DMS114 treated with DMSO at 0.1 percent for 48 hours (cell line): ENCODE results near the gene TMSB15C.
"Not testable (repeated sequence)": the region's sequence is repeated elsewhere in the genome, so short reads cannot be mapped to it uniquely, and the experiment has no call there.

ENCODE experiments used
- DNase-seq: peaks from one replicate; lab custom pipeline; 2025; ENCODE audit not compliant: unreplicated experiment; lab: John Stamatoyannopoulos, UW

Gene TMSB15C

DNA sequence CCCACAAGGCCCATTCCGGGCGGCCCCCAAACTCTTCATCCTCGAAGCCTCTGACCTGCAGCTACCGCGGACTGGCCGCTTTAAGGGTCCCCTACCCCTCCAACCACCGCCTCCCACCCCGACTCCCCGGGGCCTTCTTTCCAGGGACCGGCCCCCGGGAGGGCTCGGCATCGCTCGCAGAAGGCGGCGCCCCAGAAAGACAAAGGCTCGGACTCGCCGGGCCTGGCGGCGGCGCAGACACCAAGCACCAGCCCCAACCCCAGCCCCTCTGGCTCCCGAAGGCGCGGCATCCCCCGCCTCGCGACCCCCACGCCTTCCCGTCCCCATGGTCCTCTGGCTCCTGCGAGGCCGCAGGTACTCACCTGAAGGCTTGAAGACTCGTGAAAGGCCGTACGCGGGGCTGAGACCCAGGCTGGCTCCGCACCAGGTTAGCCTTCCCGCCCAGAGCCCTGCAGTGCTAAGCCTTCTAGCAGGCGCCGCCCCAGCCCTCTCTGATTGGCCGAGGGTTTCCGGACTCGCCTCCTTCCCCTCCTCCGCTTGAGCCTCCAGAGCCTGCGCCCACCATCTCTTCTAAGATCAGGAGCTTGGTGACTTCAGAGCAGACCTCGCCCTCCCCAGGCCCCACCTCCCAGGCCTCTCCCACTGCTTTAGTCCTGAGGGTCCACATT, at the start of gene TMSB15C:
TMSB15C (minus strand) TSS at position 459 of the 668 bp plus-strand sequence.
- DNase-seq, result not testable (repeated sequence)

DNA sequence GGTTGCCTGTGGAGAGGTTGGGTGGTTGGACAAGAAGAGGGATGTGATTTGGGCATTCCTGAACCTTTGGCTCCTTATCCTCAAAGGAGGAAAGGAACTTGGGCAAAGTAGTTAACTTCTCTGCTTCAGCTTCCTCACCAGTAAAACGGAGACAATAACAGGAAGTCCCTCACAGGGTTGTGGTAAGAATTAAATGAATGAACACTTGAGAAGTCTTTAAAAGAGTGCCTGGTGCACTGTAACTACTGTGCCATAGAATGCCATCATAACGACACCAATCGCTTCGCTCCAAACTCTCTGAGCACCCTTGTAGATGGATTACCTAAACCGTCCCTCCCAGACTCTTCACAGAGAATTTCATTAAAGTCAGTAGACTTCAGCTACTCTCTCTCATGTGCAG, 46.8 kb upstream of the TMSB15C start:
- DNase-seq, result no peak

DNA sequence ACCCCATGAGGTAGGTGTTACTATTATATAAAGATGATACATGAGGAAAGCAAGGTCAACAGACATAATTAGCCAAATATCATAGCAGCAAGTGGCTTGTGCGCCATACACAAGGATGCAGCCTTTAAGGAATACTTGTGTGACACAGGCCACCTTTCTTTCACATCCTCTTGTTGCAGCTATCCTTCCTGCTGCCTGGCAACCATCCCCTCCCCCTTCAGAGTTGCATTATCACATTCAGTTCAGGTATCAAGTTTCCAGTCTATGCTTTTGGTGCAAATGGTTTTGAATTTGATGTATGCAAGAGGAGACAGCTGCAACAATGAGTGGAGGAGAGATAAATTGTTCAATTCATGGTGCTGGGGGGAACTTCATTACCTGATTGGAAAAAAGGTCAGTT, 42.7 kb upstream of the TMSB15C start:
- DNase-seq, result no peak

DNA sequence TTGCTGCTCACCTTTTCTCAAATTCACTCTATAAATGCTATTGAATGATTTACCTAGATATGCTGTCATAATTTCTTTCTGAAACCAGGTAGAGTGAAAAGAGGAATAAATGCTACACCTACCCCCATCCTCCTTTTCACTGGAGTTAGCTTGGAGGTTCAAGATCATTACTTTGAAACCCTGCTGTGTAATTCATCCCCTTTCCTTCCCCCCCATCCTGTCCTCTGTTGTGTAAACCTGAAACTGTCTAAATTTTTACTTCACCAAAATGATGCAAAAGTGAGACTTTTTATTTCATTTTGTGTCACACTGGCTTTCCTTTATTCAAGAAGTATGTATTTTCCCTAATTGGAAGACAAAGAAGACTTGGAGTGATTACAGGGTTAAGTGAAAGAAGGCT, 41.7 kb upstream of the TMSB15C start:
- no peak for DNase-seq

DNA sequence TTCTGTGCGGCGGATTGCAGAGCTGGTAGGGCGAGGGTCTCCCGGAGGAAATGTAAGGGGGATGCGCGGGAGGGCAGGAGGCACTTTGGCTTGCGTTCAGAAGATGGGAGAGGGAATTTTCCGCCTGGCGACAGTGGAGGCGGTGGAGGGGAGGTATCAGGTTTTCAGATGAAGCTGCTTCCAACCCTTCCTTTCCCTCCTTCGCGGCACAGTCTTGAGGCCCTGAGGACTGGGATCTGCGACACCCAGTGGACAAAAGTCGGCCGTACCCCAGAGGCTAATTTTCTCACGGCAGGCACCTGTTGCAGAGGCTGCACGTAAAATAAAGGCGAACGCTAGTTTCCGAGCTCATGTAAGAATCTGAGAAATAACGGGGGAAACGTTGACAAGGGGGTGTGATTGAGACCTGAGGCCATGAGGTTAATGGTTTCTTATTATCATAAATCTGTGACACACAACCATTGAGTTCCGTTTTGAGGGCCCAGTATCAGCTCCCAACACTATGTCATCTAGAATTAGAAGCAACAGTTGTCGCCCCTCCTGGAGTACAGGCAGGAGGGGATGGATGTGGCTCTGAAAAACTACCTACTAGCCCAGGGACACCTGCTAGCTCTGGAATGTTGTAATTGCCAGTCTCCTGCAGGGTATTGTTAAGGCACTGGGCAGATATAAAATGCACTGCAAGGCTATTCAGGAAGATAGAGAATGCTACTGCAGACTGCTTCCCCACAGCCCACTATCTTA, 37.4 kb upstream of the TMSB15C start:
- peak; percentile 49 for DNase-seq

DNA sequence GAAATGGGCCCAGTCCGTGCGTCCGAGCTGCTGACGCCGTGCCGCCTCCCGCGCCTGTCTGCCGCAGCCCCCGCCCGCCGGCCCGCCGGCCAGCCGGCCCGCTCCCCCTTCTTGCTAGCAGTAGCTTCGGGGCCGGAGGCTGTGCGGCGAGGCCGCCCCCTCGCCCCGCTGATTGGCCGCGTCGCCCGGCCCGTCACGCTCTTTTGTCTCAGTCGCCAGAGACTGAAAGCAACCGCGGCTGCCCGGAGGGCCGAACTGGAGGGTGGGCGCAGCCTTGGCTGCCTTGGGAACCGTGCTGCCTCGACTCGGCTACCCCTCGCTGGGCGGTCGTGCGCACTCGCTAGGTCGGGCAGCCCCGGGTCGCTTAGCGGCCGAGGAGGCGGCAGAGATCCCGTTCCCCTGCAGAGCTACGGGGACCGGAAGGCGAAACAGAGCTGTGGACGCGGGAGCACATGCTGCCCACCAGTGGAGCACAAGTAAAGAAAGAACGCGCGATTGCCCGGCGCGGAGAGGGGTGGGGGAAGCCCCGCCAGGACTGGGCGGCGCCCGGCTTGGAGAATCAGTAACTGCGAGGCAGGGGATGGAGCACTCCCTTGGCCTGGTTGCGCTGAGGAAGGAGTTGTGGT, 36.4 kb upstream of the TMSB15C start, which contains the start of gene ZCCHC18:
ZCCHC18 (plus strand) TSS at position 198 of the 626 bp plus-strand sequence. CDS start 1,589 bp downstream, outside the sequence.
- DNase-seq, result peak; percentile 60

DNA sequence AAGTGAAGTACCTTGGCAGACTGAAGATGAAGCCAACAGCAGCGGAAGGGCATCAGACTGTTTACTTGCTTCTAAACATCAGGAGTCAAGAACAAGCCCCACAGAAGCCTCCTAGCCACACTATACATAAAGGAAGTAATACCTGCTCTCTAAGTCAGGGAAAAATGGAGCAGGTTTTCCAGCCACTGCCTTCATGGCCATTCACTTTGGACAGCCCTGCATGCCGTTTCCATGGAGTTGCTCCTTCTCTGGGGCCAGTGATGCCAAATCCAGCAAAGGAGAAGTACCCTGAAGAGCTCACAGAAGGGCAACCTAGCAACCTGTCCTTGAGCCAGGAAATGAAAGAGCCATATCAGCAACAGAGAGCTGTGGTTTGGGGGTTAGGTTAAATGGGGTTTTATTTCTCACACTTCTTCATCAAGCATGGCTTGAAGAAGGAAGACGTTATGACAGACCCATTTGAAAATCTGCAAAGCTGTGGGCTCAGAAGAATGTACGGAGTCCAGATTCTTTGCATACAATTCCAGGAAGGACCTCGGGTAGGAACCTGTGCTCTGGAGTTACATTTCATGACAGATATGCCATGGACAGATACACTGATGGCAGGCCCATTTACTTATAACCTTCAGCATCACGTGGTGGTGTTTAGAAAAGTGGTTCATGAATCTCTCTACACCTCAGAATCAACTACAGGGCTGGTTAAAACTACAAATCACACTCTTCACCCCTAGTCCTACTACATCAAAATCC, 34.6 kb upstream of the TMSB15C start:
- not testable (repeated sequence) for DNase-seq

DNA sequence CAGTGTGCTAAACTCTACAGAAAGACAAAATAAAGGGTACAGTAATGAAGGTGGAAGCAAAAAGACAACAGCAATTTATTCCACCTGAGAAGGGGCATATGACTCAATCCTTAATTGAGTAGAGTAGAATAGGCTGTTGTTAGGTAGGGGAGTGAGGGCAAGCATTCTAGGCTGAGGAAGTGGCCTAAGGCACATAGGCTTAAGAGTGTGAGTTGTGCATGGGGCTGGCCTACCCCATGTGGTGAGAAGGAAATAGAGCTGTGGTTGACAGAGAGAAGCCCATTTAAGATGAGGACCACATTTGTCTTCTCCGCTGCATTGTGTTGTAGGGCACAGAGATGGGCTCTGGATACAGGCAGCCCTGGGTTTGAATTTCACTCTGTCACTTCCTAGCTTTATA, 32.9 kb upstream of the TMSB15C start:
- DNase-seq, result no peak

DNA sequence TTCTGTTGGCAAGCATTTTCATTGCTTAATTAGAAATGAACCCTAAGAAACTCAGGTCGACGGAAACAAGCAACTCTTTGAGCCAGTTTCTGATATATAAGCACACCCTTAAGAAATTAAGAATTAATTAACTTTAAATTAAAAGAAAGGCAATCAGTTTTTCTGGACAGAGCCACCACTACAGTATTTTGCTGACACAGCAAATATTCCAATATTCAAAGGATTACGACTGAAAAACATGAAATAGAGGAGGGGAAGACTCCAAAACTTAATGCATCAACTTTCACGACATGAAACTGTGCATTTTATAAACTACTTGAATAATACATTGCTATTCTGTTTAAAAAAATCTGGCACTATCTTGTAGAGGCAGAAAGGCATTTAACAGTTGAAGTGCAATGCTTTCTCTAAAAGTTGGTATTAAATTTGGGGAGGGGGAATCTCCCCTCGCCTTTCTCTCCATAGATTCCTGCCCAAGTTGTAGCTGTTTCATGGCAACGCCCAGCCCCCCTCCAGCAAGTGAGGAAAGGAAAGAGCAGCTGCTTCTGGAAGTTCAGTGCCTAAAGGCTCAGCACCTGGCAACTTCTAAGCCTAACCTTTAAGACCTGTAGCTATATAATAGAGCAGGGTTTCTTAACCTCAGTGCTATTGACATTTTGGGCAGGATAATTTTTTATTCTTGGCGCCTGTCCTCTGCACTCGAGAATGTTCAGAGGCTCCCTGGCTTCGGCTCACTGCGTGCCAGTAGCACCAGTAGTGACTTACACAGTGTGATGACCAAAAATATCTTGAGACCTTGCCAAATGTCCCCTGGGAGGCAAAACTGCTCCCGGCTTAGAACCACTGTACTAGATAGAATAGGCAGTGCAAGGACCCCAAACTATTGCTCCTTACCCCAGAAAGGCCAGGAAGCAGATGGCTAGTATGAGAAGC, 29.6 kb upstream of the TMSB15C start:
- no peak for DNase-seq

DNA sequence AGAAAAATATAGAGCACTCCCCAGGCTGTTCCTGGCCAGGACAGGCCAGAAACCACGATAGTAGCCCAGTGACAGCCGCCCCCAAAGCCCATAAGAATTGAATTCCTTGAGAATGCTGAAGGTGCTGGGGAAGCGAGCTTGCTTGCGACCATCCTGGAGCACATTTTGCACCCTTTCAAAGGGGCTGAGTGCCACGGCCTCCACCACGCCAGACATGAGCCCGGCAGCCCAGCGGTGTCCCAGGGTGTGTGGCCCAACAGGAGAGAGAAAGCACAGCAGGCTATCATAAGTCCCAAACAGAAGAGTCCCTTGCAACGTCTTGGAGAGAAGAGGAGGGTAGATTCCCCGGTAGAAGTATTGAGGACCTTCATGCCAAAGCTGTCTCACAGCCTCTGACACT, 28.6 kb upstream of the TMSB15C start:
- no peak for DNase-seq

DNA sequence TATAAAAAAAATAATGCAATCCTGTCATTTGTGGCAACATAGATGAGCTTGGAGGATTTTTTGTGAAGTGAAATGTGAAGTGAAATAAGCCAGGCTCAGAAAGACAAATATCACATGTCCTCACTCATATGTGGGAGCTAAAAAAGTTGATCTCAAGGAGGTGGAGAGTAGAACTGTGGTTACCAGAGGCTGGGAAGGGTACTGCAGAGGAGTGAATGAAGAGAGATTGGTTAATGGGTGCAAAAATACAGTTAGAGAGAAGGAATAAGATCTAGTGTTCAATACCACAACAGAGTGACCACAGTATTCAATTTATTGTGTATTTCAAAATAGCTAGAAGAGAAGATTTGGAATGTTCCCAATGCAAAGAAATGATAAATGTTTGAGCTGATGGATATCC, 22.9 kb upstream of the TMSB15C start:
- peak; percentile 14 for DNase-seq

DNA sequence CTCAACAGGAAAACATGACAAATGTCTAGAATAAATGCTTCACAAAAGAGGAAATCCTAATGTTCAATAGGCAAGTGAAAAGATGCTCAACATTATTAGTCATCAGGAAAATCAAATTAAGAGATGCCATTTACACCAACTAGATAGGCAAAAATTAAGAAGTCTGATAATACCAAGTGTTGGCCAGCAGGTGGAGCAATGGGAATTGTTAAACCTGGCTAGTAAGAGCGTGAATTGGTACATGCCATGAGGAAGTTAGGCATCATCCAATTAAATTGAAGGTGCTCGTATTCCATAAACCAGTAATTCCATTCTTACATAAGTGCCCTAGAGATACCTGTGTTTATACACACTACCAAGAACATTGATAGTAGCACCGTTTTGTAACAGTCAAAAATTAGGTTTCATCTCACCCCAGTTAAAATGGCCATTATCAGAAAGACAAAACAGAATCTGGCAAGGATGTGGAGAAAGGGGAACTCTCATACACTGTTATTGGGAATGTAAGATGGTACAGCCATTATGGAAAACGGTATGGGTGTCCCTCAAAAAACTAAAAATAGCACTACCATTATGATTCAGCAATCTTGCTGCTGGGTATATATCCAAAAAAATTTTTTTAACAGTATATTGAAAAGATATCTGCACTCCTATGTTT, 22.2 kb upstream of the TMSB15C start:
- DNase-seq, result peak; percentile 70

DNA sequence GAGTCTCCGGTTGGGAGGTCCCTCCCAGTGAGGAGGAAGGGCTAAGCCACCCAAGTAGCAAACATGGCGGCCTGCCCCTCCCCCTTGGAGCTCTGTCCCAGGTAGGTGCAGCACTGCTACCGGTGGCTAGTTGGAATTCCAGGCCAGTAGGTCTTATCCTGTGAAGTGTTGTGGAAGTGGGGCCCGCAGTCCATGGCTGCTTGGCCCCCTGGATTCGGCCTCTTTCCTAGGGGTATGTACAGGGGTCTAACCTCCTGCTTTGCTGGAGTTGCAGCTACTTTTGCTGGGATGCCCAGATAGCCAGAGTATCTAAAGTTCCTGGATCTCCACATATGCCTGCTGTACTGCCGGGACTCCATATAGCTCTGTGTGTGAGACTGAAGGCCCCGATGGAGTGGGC, 9.9 kb upstream of the TMSB15C start:
- DNase-seq, result no peak

DNA sequence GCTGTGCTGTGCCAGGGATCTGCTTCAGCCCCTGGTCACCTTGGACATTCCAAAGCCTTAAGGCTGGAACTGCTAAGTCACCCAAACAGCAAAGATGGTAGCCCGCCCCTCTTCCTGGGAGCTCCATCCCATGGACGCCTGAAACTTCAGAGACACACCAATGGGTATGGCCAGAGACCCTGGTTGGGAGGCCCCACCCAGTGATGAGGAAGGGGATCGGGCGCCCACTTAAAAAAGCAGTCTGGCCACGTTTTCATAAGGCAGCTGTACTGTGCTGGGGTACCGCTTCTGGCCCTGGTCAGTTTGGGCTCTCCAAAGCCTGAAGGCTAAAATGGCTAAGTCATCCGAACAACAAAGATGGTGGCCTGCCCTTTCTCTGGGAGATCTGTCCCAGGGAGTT, 9.4 kb upstream of the TMSB15C start:
- no peak for DNase-seq

DNA sequence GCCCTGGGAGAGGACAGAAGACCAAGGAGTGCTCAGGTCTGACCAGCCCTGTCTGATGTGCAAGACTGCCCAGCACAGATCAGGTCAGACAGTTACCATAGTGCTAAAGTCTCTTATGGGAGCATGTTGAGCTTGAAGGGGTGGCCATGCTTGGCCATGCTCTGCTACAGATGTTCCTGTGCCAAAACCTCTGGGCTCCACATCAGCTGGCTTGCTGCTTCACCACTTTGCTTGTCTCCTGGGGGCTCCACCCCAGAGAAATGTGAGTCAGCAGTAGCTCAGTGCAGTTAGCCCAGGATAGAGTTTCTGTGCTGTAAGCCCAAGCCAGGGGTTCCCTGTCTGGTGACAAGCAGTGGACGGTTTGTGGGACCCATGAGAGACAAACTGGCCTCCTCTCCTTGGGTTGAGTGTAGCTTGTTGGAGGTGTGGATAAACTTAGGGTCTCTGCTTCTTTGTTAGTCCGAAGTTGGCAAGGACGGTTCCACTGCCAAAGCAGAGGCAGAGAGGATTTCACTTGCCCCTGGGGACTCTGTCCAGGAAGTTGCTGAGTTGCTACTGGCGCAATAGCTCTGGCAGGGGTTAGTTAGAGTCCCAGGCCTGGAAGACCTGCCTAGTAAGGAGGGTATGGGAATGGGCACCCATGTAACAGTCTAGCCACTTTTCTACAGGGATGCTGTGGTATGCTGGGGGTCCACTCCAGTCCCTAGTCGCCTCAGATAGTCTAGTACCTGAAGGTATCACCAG, 8.7 kb upstream of the TMSB15C start:
- DNase-seq, result no peak

DNA sequence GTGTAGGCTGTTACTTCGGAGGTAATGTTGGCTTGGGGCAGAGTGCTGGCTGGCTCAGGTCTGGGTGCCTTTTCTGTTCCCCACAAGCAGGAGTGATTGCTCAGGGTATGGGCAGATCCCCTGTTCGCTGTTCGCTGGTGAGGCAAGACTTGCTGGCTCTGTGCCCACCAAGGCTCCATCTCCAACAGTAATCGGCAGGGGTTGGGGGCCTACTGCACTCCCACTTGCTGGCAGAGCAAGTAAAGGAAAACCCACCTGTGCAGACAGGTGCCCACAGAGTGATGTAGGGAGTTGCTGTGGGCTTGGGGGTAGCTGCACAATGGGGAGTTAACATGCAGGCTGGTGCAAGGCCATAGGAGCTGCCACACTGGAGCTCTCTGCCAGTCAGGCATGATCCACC, 8.0 kb upstream of the TMSB15C start:
- no peak for DNase-seq

DNA sequence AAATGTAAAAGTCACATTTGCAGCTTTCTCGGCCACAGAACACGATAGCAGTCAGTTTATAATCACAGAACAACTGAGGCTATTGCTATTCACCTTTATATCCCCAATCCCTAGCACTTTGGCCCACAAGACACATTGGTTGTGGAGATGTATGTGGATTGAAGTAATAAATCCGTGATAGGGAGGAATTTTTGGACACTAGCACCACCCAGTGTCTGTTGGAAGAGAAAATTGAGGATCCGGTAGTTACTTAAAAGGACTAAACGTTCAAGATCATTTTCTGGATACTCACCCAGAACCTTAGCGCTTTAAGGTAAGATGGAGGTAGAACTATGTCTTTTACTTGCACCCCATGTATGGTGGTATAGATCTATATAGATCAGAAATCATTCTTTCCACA, 1.8 kb upstream of the TMSB15C start:
- DNase-seq, result not testable (repeated sequence)

DNA sequence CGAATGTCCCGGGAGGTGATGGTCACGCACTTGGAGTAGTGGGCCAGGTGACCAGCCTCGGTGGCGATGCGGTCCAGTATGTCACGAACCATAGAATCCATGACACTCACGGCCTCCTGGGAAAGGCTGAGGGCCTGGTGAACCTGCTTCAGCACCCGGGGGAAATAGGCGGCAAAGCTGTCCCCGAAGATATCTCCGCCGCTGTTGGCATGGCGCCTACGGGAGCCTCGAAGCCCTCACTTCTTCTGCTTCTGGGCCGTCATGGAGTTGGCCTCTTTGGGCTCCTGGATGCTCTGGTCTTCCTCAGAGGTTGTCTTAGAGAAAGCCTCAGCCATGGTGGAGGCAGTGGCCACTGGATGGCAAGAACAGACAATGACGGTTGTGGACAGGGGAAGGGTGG, 13.4 kb downstream of the TMSB15C start:
- not testable (repeated sequence) for DNase-seq

DNA sequence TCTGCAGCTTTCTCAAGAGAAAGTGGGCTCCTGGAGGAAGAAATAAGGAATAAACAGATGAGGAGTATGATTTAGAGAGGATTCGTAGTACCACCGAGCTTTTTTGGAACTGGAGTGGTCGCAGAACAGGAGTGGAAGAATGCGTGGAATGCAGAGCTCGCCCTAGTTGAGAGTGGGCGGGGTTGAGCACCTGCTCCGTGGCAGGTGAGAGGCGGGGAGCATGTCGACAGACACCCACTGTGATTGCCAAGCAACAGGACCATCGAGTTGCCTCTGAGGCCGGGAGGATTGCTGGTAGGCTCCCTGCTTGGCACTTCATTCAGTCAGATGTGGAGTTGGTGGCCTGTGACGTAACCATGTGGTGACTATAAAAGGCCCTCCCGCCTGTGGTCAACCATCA, 21.1 kb downstream of the TMSB15C start:
- DNase-seq, result not testable (repeated sequence)
